PC-3 (cell line): Measurements from ENCODE around the gene PPP1R12A. TPM values are rescaled to one million over a fixed set of nuclear protein-coding genes. Genes with fewer than 3 reads are reported as not detected.
"Not testable (repeated sequence)": the region's sequence is repeated elsewhere in the genome, so short reads cannot be mapped to it uniquely, and the experiment has no call there.

ENCODE experiments used
- ATAC-seq: fragments of 200-7000 bp; cut with Tn5 transposase; 2 replicates; pipeline ENCODE4 v1.9.1; 2020; ENCODE audit warnings: mild to moderate bottlenecking, moderate library complexity
- BruUV-seq: library from RNA; stranded (reverse); fragments of 400-500 nt; replicated peaks from 2 replicates; lab custom pipeline; 2021; lab: Mats Ljungman, UMichigan
- CTCF ChIA-PET: fragments of 300-600 bp; sonication (Branson Sonifier 250); formaldehyde crosslinking; loops from one replicate; lab custom pipeline; 2022; ENCODE audit warnings: antibody characterized with exemption; lab: Charles Lee
- POLR2A ChIA-PET: fragments of 300-600 bp; sonication (Branson Sonifier 250); formaldehyde crosslinking; loops from one replicate; lab custom pipeline; 2022; ENCODE audit warnings: antibody characterized with exemption; ENCODE audit not compliant: unreplicated experiment; lab: Charles Lee
- DNase-seq: peaks from one replicate; pipeline ENCODE4 v3.0.0-alpha.2; 2015
- H2AFZ ChIP-seq: fragments of 300-600 bp; sonication (generic); 2 replicates; pipeline ENCODE4 v1.6.0; 2016; ENCODE audit warnings: antibody characterized with exemption, low read length
- H3F3A ChIP-seq: fragments of 300-600 bp; sonication (generic); one replicate; pipeline ENCODE4 v1.6.0; 2017; ENCODE audit warnings: antibody characterized with exemption, low read length, control low read depth, mild to moderate bottlenecking; ENCODE audit not compliant: unreplicated experiment
- H3K27ac ChIP-seq: fragments of 300-600 bp; sonication (generic); 2 replicates; pipeline ENCODE4 v1.5.1; 2016; ENCODE audit warnings: mild to moderate bottlenecking, low read length
- H3K27me3 ChIP-seq: fragments of 300-600 bp; sonication (generic); 2 replicates; pipeline ENCODE4 v1.6.1; 2016; ENCODE audit warnings: low read length, mixed read lengths
- H3K36me3 ChIP-seq: fragments of 300-600 bp; sonication (generic); 2 replicates; pipeline ENCODE4 v1.6.1; 2016; ENCODE audit warnings: low read depth, mixed run types, low read length, mixed read lengths
- H3K4me1 ChIP-seq: fragments of 300-600 bp; sonication (generic); 2 replicates; pipeline ENCODE4 v1.5.1; 2016; ENCODE audit warnings: low read length; ENCODE audit not compliant: insufficient read depth
- H3K4me2 ChIP-seq: fragments of 300-600 bp; sonication (generic); 2 replicates; pipeline ENCODE4 v1.6.0; 2016; ENCODE audit warnings: low read length
- H3K4me3 ChIP-seq: fragments of 300-600 bp; sonication (generic); 2 replicates; pipeline ENCODE4 v1.5.1; 2016; ENCODE audit warnings: mild to moderate bottlenecking, low read length, mixed read lengths
- H3K79me2 ChIP-seq: fragments of 300-600 bp; sonication (generic); 2 replicates; pipeline ENCODE4 v1.6.1; 2017; ENCODE audit warnings: low read length, mixed read lengths
- H3K9ac ChIP-seq: fragments of 300-600 bp; sonication (generic); 2 replicates; pipeline ENCODE4 v1.6.0; 2016; ENCODE audit warnings: mild to moderate bottlenecking, low read length
- H3K9me2 ChIP-seq: fragments of 300-600 bp; sonication (generic); replicated peaks from 2 replicates; pipeline ENCODE4 v1.6.1; 2016; ENCODE audit warnings: mixed run types, low read length, mixed read lengths
- H3K9me3 ChIP-seq: fragments of 300-600 bp; sonication (generic); 2 replicates; pipeline ENCODE4 v1.6.1; 2016; ENCODE audit warnings: low read length, mixed read lengths
- H4K20me1 ChIP-seq: fragments of 300-600 bp; sonication (generic); 2 replicates; pipeline ENCODE4 v1.6.1; 2016; ENCODE audit warnings: low read length, mixed read lengths
- CTCF ChIP-seq: fragments of 300-600 bp; sonication (generic); conservative IDR thresholded peaks from 2 replicates; pipeline ENCODE4 v1.5.1; 2017; ENCODE audit warnings: antibody characterized with exemption, low read depth, mild to moderate bottlenecking, low read length
- EZH2 ChIP-seq: fragments of 300-600 bp; sonication (generic); IDR thresholded peaks from one replicate; pipeline ENCODE4 v1.6.1; 2017; ENCODE audit warnings: antibody characterized with exemption, mild to moderate bottlenecking, low read length; ENCODE audit not compliant: unreplicated experiment
- EZH2phosphoT487 ChIP-seq: fragments of 300-600 bp; sonication (generic); IDR thresholded peaks from 2 replicates; pipeline ENCODE4 v1.6.1; 2018; ENCODE audit warnings: mild to moderate bottlenecking, antibody characterized with exemption, low read length, borderline replicate concordance
- intact Hi-C: fragments of 100-400 bp; cut with micrococcal nuclease; formaldehyde crosslinking; loops from 2 replicates; pipeline ENCODE4 v1.9.0; 2023
- total RNA-seq: library from RNA; depleted of rRNA; stranded (reverse); fragments of >200 nt; gene quantifications from 2 replicates; pipeline ENCODE4 v1.2.3, GENCODE V29; 2014

Gene PPP1R12A
- total RNA-seq, 1 experiment from 2014 or later, result 43.2 TPM

DNA sequence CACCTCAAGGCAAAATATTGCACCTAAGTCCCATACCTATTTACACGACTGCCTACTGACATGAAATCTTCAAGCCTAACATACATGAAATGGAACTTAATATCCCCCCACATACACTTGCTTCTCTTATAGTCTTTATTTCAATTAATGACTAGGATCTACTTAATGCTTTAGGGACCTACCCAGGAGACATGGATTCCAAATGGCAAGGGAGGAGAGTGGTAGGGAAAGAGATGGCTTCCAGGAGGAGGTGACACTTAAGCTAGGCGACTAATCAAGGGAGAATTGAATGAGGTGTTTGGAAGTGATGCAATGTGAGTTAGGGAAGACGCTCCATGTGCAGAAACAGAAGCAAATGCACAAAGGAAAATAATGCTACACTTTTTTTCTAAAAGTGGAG lies 9.7 kb upstream of the PPP1R12A start:
- Histone ChIP-seq H3K36me3 (no peaks in the 10 kb centered on the region), H3K4me2 (no peak overlapping the region), H2AFZ (no peak overlapping the region), H3K4me3 (no peak overlapping the region), H3K9me3 (no peaks in the 10 kb centered on the region), H3K9ac (no peak overlapping the region), H4K20me1 (no peaks in the 10 kb centered on the region), H3K79me2 (no peaks in the 10 kb centered on the region), H3K27ac (no peak overlapping the region), H3K4me1 (no peaks in the 10 kb centered on the region), H3K9me2 (no peaks in the 10 kb centered on the region), H3F3A (no peaks in the 10 kb centered on the region), H3K27me3 (no peaks in the 10 kb centered on the region)
- no peak for DNase-seq
- TF ChIP-seq EZH2, result no peak
- no peak for TF ChIP-seq EZH2phosphoT487
- TF ChIP-seq CTCF, result no peak
- no TSS peak for BruUV-seq
- intact Hi-C loops, result no loop called here
- ChIA-PET CTCF (no interaction called here), POLR2A (no interaction called here)
- no peak for ATAC-seq

GRCh38 chr12:79942846-79943245 lies 7.9 kb upstream of the PPP1R12A start:
- H3K4me3 ChIP-seq, ATAC-seq, H3K27me3 ChIP-seq, H3K9me3 ChIP-seq, intact Hi-C loops, H3K4me2 ChIP-seq, H2AFZ ChIP-seq, H3K4me1 ChIP-seq, H3K79me2 ChIP-seq, H3K27ac ChIP-seq, H3F3A ChIP-seq, H3K9me2 ChIP-seq, DNase-seq, POLR2A ChIA-PET, BruUV-seq, H4K20me1 ChIP-seq, CTCF ChIA-PET, H3K36me3 ChIP-seq, H3K9ac ChIP-seq: not testable (repeated sequence)

DNA sequence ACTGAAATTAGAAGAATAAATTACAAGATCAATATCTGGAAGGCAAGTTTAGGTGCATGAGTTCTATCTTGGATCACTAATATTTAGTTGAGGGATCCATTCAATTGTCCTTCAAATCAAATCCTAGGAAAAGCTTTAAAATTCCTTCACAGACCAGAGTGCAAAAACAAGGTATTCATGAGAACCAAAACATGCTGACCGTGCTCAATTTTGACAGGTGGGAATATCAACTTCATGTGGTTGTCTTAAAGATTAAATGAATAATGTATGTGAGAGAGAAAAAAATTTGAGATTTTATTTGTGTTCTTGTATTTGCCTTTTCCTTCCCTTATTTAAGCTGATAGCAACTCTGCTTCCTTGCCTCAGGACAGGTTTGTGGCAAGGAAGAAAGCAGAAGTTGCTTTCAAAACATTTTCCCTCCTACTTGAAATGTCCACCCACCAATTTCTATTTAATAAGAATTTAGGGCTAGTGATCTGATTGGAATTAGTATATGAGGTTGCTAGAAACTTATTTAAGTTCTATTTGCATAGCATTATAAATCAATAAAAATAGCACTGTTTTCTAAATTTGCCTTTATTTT lies 4.9 kb upstream of the PPP1R12A start:
- no peaks in the 10 kb centered on the region for H3K9me2 ChIP-seq
- ATAC-seq, result no peak
- no peaks in the 10 kb centered on the region for H4K20me1 ChIP-seq
- H3K9me3 ChIP-seq, result no peaks in the 10 kb centered on the region
- H3K36me3 ChIP-seq, result no peaks in the 10 kb centered on the region
- ChIA-PET POLR2A (no interaction called here), CTCF (no interaction called here)
- no peak overlapping the region for H3K4me3 ChIP-seq
- intact Hi-C loops, result loop anchor here (1.0 to 10.0 kb wide), 4 partner anchors 17 to 515 kb away; no protein-coding TSS in a partner anchor
- no peak overlapping the region for H3K27ac ChIP-seq
- no peak overlapping the region for H2AFZ ChIP-seq
- H3F3A ChIP-seq, result no peaks in the 10 kb centered on the region
- H3K27me3 ChIP-seq, result no peaks in the 10 kb centered on the region
- BruUV-seq, result no TSS peak
- H3K9ac ChIP-seq, result no peak overlapping the region
- H3K79me2 ChIP-seq, result peaks cover 18% of the 10 kb centered on the region
- DNase-seq, result no peak
- TF ChIP-seq EZH2phosphoT487 (no peak), EZH2 (no peak), CTCF (no peak)
- H3K4me2 ChIP-seq, result no peak overlapping the region
- H3K4me1 ChIP-seq, result peaks cover 10% of the 10 kb centered on the region
